ENCODE measurements around the gene MOCS1. TPM values are rescaled to one million over a fixed set of nuclear protein-coding genes. Genes with fewer than 3 reads are reported as not detected.

MOCS1 gene
- total and polyA plus RNA-seq, 12 donors: 15.9 to 40.0 (median 20.9) TPM

GRCh38 chr6:39908838-39909583 is 25.3 kb downstream of the MOCS1 start:
- no peak for TF ChIP-seq CTCF (IDR thresholded peaks at IDR 0.05)
- ATAC-seq: no peak
- H3K9me3 ChIP-seq: no peaks in the 10 kb centered on the region
- DNase-seq: no peak
- H3K27me3 ChIP-seq: no peaks in the 10 kb centered on the region
- H3K36me3 ChIP-seq: peaks cover 0 to 93% (median 22%) of the 10 kb centered on the region in 9 donors
- H3K27ac ChIP-seq: no peak overlapping the region
- intact Hi-C loops (cut with DNase I): no loop called here
- H3K4me1 ChIP-seq: no peaks in the 10 kb centered on the region
- H3K4me3 ChIP-seq: no peak overlapping the region
- 85 to 86% methylated on average over 13 of the region's 13 CpGs for WGBS, 2 donors

- DNase-seq (no peak), ATAC-seq (no peak)
- Histone ChIP-seq H3K4me1 (no peaks in the 10 kb centered on the region), H3K4me3 (no peak overlapping the region), H3K9me3 (no peaks in the 10 kb centered on the region), H3K36me3 (peaks cover 0 to 93% (median 16%) of the 10 kb centered on the region in 9 donors), H3K27me3 (no peaks in the 10 kb centered on the region), H3K27ac (no peak overlapping the region)
- no peak for TF ChIP-seq CTCF (IDR thresholded peaks at IDR 0.05)
- intact Hi-C loops (cut with DNase I): no loop called here
- WGBS, 2 donors: 92 to 93% methylated on average over 5 of the region's 5 CpGs
Measured at GRCh38 chr6:39907871-39908575, 26.2 kb downstream of the MOCS1 start.

GRCh38 chr6:39906318-39906761 is 27.9 kb downstream of the MOCS1 start:
- Histone ChIP-seq H3K4me3 (no peak overlapping the region), H3K27ac (no peak overlapping the region), H3K27me3 (no peaks in the 10 kb centered on the region), H3K9me3 (no peaks in the 10 kb centered on the region), H3K36me3 (peaks cover 0 to 83% (median 7%) of the 10 kb centered on the region in 9 donors), H3K4me1 (no peaks in the 10 kb centered on the region)
- intact Hi-C loops (cut with DNase I): no loop called here
- no peak for TF ChIP-seq CTCF (IDR thresholded peaks at IDR 0.05)
- 80 to 85% methylated on average over 13 of the region's 13 CpGs for WGBS, 2 donors
- ATAC-seq (peak in 2 of 8 donors; percentile 7 to 8), DNase-seq (no peak)

GRCh38 chr6:39905640-39905975 is 28.7 kb downstream of the MOCS1 start:
- Histone ChIP-seq H3K4me1 (no peaks in the 10 kb centered on the region), H3K36me3 (peaks cover 0 to 83% (median 7%) of the 10 kb centered on the region in 9 donors), H3K27ac (no peak overlapping the region), H3K27me3 (no peaks in the 10 kb centered on the region), H3K9me3 (no peaks in the 10 kb centered on the region), H3K4me3 (no peak overlapping the region)
- intact Hi-C loops (cut with DNase I): no loop called here
- WGBS, 2 donors: 80 to 83% methylated on average over 4 of the region's 4 CpGs
- ATAC-seq (peak in 1 of 8 donors; percentile 5), DNase-seq (no peak)
- TF ChIP-seq CTCF (IDR thresholded peaks at IDR 0.05): no peak
